B cell (primary cell): Measurements from ENCODE around the gene KIF26B. TPM values are rescaled to one million over a fixed set of nuclear protein-coding genes. Genes with fewer than 3 reads are reported as not detected.

Experiments
- ATAC-seq: fragments of 200-7000 bp; cut with Tn5 transposase; one replicate; pipeline ENCODE4 v1.10.0; 2021; ENCODE audit warnings: low read depth, mild to moderate bottlenecking, moderate number of reproducible peaks, moderate library complexity
- CTCF ChIA-PET: fragments of 350-600 bp; sonication (Branson Sonifier 250); formaldehyde crosslinking; loops from one replicate; lab custom pipeline; 2021; ENCODE audit warnings: antibody characterized with exemption, inconsistent platforms; lab: Charles Lee
- POLR2A ChIA-PET: fragments of 350-600 bp; sonication (Branson Sonifier 250); formaldehyde crosslinking; loops from one replicate; lab custom pipeline; 2021; ENCODE audit warnings: antibody characterized with exemption; lab: Charles Lee
- DNase-seq: peaks from one replicate; pipeline ENCODE4 v3.0.0; 2013
- H2AFZ ChIP-seq: 2 replicates; pipeline ENCODE4 v1.6.1; 2012; ENCODE audit warnings: mild to moderate bottlenecking, low read depth, low read length; ENCODE audit not compliant: insufficient read depth, poor library complexity, severe bottlenecking
- H3K27ac ChIP-seq, 2 donors: 1 replicate in 1 of 2; 2 replicates in 1 of 2; pipeline ENCODE4 v1.5.1; 2012 to 2013; ENCODE audit warnings: low read length in 2 of 2, mild to moderate bottlenecking in 2 of 2, moderate library complexity in 1 of 2
- H3K27me3 ChIP-seq, 4 experiments: fragments of 200-600 bp in 1 of 4; sonication (generic) in 1 of 4; replicated peaks in 1 of 4; 1 replicate in 2 of 4; 2 replicates in 2 of 4; pipeline versions ENCODE4 v1.6.1 to v1.7.0; 2013 to 2016; ENCODE audit warnings: low read length in 3 of 4, mild to moderate bottlenecking in 2 of 4, mixed read lengths in 1 of 4, moderate library complexity in 1 of 4; ENCODE audit not compliant: insufficient read depth in 4 of 4, control insufficient read depth in 3 of 4; ENCODE audit errors: control extremely low read depth in 1 of 4
- H3K36me3 ChIP-seq, 2 experiments: replicated peaks in 1 of 2; 1 replicate in 1 of 2; 2 replicates in 1 of 2; pipeline versions ENCODE4 v1.6.1 to v1.7.1; 2013; ENCODE audit warnings: low read length in 1 of 2; ENCODE audit not compliant: insufficient read depth in 2 of 2, control insufficient read depth in 1 of 2; ENCODE audit errors: control extremely low read depth in 1 of 2, extremely low read depth in 1 of 2
- H3K4me1 ChIP-seq, 2 donors: fragments of 200-600 bp in 1 of 2; sonication (generic) in 1 of 2; 1 replicate in 1 of 2; 2 replicates in 1 of 2; pipeline versions ENCODE4 v1.5.1 to v1.6.1; 2013 to 2017; ENCODE audit warnings: low read length in 2 of 2; ENCODE audit not compliant: control insufficient read depth in 2 of 2, insufficient read depth in 2 of 2
- H3K4me2 ChIP-seq: replicated peaks from 2 replicates; pipeline ENCODE3; 2012; ENCODE audit warnings: mild to moderate bottlenecking, low read depth, low read length; ENCODE audit not compliant: poor library complexity, severe bottlenecking
- H3K4me3 ChIP-seq, 5 experiments: fragments of 200-600 bp in 1 of 5; sonication (generic) in 1 of 5; 1 replicate in 3 of 5; 2 replicates in 2 of 5; pipeline versions ENCODE4 v1.5.1 to v1.7.0; 2011 to 2016; ENCODE audit warnings: low read length in 4 of 5, mild to moderate bottlenecking in 4 of 5, low read depth in 2 of 5, control low read depth in 1 of 5, moderate library complexity in 1 of 5; ENCODE audit not compliant: insufficient read depth in 1 of 5; ENCODE audit errors: control extremely low read depth in 1 of 5, extremely low read depth in 1 of 5
- H3K79me2 ChIP-seq: fragments of 200-600 bp; sonication (generic); one replicate; pipeline ENCODE4 v1.6.0; 2016; ENCODE audit warnings: low read length; ENCODE audit not compliant: control insufficient read depth, insufficient read depth
- H3K9ac ChIP-seq: fragments of 200-600 bp; sonication (generic); 2 replicates; pipeline ENCODE4 v1.6.1; 2017; ENCODE audit warnings: mild to moderate bottlenecking, low read length, moderate library complexity
- H3K9me3 ChIP-seq, 3 donors: one replicate each; pipeline versions ENCODE4 v1.6.1 to v1.7.1; 2013; ENCODE audit warnings: low read length in 2 of 3; ENCODE audit not compliant: control insufficient read depth in 2 of 3, insufficient read depth in 1 of 3; ENCODE audit errors: control extremely low read depth in 1 of 3
- H4K20me1 ChIP-seq: 2 replicates; pipeline ENCODE4 v1.6.0; 2012; ENCODE audit warnings: mild to moderate bottlenecking, low read length; ENCODE audit not compliant: insufficient read depth, control insufficient read depth, poor library complexity, severe bottlenecking
- H3K27ac Mint-ChIP-seq: one replicate; pipeline ENCODE4 v1.8.0; 2021; ENCODE audit warnings: mixed read lengths
- H3K27me3 Mint-ChIP-seq: one replicate; pipeline ENCODE4 v1.8.0; 2021; ENCODE audit warnings: mixed read lengths
- H3K4me1 Mint-ChIP-seq: one replicate; pipeline ENCODE4 v1.8.0; 2021; ENCODE audit warnings: mixed read lengths
- H3K4me3 Mint-ChIP-seq: one replicate; pipeline ENCODE4 v1.8.0; 2021; ENCODE audit warnings: mixed read lengths
- H3K9me3 Mint-ChIP-seq: one replicate; pipeline ENCODE4 v1.8.0; 2022; ENCODE audit warnings: mixed read lengths; ENCODE audit not compliant: insufficient read depth
- CTCF ChIP-seq: fragments of 200-600 bp; IDR thresholded peaks from one replicate; pipeline ENCODE4 v1.8.0; 2022; ENCODE audit warnings: antibody characterized with exemption, mild to moderate bottlenecking
- EZH2 ChIP-seq: IDR thresholded peaks from 2 replicates; pipeline ENCODE4 v1.6.1; 2012; ENCODE audit warnings: borderline replicate concordance, low read depth, mild to moderate bottlenecking, moderate library complexity, low read length; ENCODE audit not compliant: insufficient read depth, poor library complexity, severe bottlenecking
- WGBS: methylation state at CpG from one replicate; pipeline ENCODE4 v1.1.5; 2013; ENCODE audit warnings: missing lambda C conversion rate; ENCODE audit not compliant: insufficient coverage; 5-methylcytosine and 5-hydroxymethylcytosine counted together
- intact Hi-C: fragments of 100-400 bp; cut with micrococcal nuclease; formaldehyde crosslinking; loops from one replicate; pipeline ENCODE4 v1.10.0; 2022
- polyA plus RNA-seq: library from polyadenylated mRNA; depleted of rRNA; stranded (reverse); fragments of >200 nt; gene quantifications from 2 replicates; pipeline ENCODE4 v1.2.3, GENCODE V29; 2012
- total RNA-seq, 2 donors: library from RNA; stranded (reverse); fragments of 120-200 nt in 1 of 2; gene quantifications; 1 replicate in 1 of 2; 2 replicates in 1 of 2; pipeline versions ENCODE4 v1.2.3 to v1.2.4, GENCODE V29; 2013 to 2022

Gene KIF26B
- total and polyA plus RNA-seq, 2 donors (not counting 1 experiment from before 2014, with no cell fraction given) = 0.62 TPM; not detected in 1

- H3K4me3 ChIP-seq = no peak overlapping the region
- ChIA-PET CTCF (no interaction called here), POLR2A (no interaction called here)
- Mint-ChIP-seq H3K27me3 (no peaks in the 10 kb centered on the region), H3K9me3 (peaks cover 2% of the 10 kb centered on the region), H3K4me3 (no peak overlapping the region), H3K27ac (no peak overlapping the region), H3K4me1 (peaks cover 7% of the 10 kb centered on the region)
- H3K36me3 ChIP-seq = no peaks in the 10 kb centered on the region
- H3K9ac ChIP-seq = no peak overlapping the region
- intact Hi-C loops = no loop called here
- H2AFZ ChIP-seq = no peak overlapping the region
- no peaks in the 10 kb centered on the region for H3K27me3 ChIP-seq
- ATAC-seq (no peak), DNase-seq (no peak)
- H3K79me2 ChIP-seq = no peaks in the 10 kb centered on the region
- no peaks in the 10 kb centered on the region for H4K20me1 ChIP-seq
- H3K9me3 ChIP-seq = peaks cover 0 to 4% (median 0%) of the 10 kb centered on the region in 3 donors
- 100% methylated on average over 1 of the region's 3 CpGs for WGBS
- H3K27ac ChIP-seq = no peak overlapping the region
- no peaks in the 10 kb centered on the region for H3K4me1 ChIP-seq
- TF ChIP-seq CTCF (no peak), EZH2 (no peak)
- H3K4me2 ChIP-seq = no peak overlapping the region
Measured at GRCh38 chr1:245748646-245749045, 593.9 kb downstream of the KIF26B start.

GRCh38 chr1:245749053-245749452 is 594.3 kb downstream of the KIF26B start:
- Histone ChIP-seq H3K9me3 (peaks cover 0 to 4% (median 0%) of the 10 kb centered on the region in 3 donors), H3K79me2 (no peaks in the 10 kb centered on the region), H4K20me1 (no peaks in the 10 kb centered on the region), H3K27ac (no peak overlapping the region), H3K4me1 (no peaks in the 10 kb centered on the region), H3K9ac (no peak overlapping the region), H2AFZ (no peak overlapping the region), H3K4me3 (no peak overlapping the region), H3K4me2 (no peak overlapping the region), H3K27me3 (no peaks in the 10 kb centered on the region), H3K36me3 (no peaks in the 10 kb centered on the region)
- H3K27me3 Mint-ChIP-seq = no peaks in the 10 kb centered on the region
- H3K27ac Mint-ChIP-seq = no peak overlapping the region
- TF ChIP-seq EZH2 (no peak), CTCF (no peak)
- H3K4me3 Mint-ChIP-seq = no peak overlapping the region
- H3K9me3 Mint-ChIP-seq = peaks cover 2% of the 10 kb centered on the region
- WGBS = 100% methylated on average over 1 of the region's 3 CpGs
- CTCF ChIA-PET = no interaction called here
- POLR2A ChIA-PET = no interaction called here
- ATAC-seq = no peak
- peaks cover 7% of the 10 kb centered on the region for H3K4me1 Mint-ChIP-seq
- DNase-seq = no peak
- intact Hi-C loops = no loop called here
